Daoy (cell line): ENCODE results near the gene WDR48. TPM values are rescaled to one million over a fixed set of nuclear protein-coding genes. Genes with fewer than 3 reads are reported as not detected.

Experiments
- DNase-seq: peaks from one replicate; pipeline ENCODE4 v3.0.0-alpha.2; 2015; ENCODE audit warnings: low read depth
- total RNA-seq: library from RNA; depleted of rRNA; stranded (reverse); fragments of >200 nt; shearing (Covaris generic); gene quantifications from 2 replicates; pipeline ENCODE4 v1.2.3, GENCODE V29; 2014; rRNA removed

The WDR48 gene
- total RNA-seq, 1 experiment from 2014 or later = 25.7 TPM

GRCh38 chr3:39138804-39139415 lies 87.1 kb downstream of the WDR48 start:
- DNase-seq = no peak

- no peak for DNase-seq
Measured at GRCh38 chr3:39139442-39139841, 87.6 kb downstream of the WDR48 start.

DNA sequence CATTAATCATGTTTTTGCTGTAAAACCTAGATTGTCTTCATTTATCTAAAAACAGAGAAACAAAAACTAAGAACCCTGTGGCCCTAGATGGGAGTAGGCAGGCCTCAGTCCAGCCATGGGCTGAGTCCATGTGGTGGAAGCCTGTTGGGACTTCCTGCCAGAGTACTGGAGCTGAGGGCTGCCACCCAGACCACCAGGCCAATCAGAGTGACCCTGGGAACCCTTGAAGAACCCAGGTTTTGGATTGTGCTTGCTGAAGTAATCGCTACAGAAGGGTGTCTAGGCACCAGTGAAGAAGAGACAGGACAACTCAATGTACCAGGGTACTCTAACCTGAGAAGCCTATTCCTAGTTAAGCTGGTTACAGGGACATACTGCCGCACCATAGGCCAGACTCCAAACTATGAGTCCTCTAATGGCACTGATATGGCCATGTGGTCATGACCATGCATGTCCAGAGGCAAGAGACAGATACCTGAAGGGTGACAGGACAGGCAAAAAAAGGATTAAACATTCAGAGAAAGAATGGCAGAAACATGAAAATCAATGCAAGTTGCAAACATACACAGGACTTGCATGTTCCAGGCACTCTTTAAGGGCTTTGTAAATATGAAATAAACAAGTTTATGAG lies 88.6 kb downstream of the WDR48 start:
- DNase-seq = no peak

DNA sequence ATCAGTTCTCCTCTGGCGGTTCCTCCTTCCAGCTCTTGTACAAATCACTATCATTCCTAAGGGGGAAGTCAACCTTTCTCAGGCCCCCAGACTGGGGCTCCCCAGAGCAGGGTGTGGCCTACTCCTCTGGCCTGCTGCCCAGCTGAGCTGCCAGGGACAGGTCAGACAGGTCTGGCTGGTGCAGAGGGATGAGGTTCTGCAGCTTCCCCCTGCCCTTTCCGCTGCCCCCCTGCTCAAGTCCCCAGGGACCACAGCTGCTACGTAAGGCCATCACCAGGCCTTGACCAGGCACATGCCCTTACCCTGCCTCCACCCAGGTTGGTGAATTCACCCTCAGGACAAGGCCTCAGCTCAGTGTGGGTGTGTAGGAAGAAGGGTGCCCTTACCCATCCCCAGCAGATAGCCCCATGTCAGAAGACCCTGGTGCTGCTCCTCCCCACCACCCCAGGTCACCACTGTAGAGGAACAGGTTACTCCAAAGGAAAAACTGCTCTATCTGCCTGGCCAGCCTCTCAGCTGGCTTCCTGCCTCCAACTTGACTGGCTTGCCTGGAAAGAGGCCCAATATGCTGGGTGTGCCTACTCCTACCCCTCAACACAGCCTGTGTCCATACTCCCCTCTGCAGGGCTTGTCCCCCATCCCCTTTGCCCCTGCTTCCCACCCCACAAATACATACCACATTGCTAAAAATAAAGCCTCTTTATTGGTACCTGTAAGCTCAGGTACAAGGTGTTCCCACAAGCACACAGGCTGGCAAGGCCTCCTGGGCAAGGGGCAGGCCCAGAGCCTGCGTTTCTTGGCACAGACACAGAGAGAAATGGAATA lies 89.6 kb downstream of the WDR48 start:
- DNase-seq = no peak

- no peak for DNase-seq
Measured at GRCh38 chr3:39142067-39142466, 90.3 kb downstream of the WDR48 start.

DNA sequence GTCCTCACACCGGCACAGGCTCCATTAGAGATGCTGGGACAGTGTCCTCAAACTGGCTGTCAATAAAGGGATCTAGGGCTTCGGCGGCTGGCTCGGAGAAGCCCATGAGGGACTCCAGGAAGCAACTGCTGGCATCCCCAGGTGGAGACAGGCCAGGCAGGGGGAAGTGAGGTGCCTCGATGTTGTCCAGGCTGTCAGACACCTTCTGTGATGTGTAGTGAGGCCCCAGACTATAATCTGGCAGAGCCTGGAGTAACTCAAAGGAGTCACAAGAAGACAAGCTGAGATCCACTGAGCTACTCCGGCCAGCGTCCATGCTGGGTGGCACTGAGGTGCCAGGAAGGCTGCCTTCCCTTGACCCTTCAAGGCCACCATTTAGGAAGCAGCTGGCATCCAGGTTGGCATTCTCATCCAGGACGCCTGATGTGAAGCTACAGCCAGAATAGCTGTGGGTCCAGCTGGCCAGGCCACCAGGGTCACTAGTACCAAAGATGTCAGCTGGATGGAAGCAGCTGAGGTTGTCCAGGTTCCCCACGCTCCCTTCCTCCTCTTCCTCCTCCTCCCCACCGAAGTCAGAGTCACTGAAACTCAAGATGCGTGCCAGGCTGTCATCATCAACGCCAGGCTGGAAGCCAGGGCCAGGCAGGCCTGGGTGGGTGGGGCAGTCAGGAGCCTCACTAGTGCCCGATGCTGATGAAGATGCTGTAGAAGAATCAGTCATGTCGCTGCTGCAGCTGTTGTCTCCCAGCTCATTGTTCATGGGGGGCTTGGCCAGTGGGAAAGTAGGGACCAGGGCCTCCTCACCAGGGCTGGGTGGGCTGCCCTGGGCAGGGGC lies 91.5 kb downstream of the WDR48 start:
- no peak for DNase-seq

GRCh38 chr3:39144095-39144747 lies 92.4 kb downstream of the WDR48 start:
- DNase-seq = no peak

DNA sequence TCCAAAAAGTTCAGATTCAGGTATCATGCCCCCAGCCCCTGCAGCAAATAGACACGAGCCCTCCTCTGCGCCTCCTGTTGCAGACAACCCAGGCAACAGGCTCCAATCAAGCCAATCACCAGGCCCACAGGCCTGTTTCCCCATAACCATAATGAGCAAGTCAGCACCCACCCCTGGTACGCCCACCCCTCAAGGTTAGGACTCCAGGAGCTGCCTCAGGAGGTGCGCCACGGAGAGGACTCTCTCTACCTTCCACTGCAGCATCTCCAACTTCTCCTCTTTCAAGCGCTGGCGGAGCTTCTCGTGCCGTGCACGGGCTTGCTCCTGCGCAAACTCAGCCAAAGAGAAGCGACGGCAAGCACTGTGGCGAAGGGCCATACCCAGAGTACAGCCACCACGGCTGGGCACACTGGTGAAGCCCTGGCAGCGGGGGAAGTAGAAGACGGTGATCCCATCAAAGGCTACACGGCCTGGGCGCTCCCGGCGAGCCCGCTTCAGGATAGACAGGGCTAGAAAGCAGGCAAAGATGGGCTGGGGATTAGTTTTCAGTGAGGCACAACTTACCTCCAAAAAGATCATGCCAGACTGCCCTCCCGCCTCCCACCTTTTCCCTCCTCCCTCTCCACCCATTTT lies 93.0 kb downstream of the WDR48 start:
- no peak for DNase-seq

DNA sequence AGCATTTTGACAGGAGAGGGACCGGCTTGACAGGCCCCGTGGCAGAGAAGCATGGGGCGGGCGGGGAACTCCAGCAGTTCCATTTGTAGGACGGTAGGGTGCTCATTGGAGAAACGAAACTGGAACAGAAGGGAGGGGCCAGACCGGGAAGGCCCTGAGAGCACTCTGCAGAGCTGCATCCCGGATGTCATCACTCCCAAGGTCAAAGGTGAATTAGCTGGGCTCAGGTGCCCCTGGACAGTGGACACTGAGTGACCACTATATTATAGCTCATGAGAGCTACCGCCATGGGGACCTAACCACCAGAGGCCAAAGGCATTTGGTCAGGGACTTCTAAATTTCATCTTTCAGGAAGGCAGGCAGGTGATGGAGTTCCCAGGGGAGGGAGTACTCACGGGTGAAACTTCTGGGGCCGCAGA lies 94.3 kb downstream of the WDR48 start:
- peak; percentile 38 for DNase-seq

Other genes starting within 250 kb of the WDR48 start
- not detected in 2 replicates for gene SCN10A, start 235.8 kb upstream of the WDR48 start, total RNA-seq
- not detected in 2 replicates for gene SCN11A, start 72 bp upstream of the WDR48 start, total RNA-seq
- 20.0 and 21.7 TPM in 2 replicates for gene GORASP1, start 55.6 kb downstream of the WDR48 start, total RNA-seq
- gene TTC21A, start 55.7 kb downstream of the WDR48 start, total RNA-seq = 0.17 and 1.3 TPM in 2 replicates
- 11.4 and 12.2 TPM in 2 replicates for gene CSRNP1, start 101.6 kb downstream of the WDR48 start, total RNA-seq
- not detected in 2 replicates for gene XIRP1, start 140.6 kb downstream of the WDR48 start, total RNA-seq
- not detected in 2 replicates for gene CX3CR1, start 228.0 kb downstream of the WDR48 start, total RNA-seq